ENCODE results near the gene FILIP1L. TPM values are rescaled to one million over a fixed set of nuclear protein-coding genes. Genes with fewer than 3 reads are reported as not detected.

The FILIP1L gene
- polyA plus RNA-seq, 3 donors, result 0.13 to 0.40 (median 0.25) TPM

DNA sequence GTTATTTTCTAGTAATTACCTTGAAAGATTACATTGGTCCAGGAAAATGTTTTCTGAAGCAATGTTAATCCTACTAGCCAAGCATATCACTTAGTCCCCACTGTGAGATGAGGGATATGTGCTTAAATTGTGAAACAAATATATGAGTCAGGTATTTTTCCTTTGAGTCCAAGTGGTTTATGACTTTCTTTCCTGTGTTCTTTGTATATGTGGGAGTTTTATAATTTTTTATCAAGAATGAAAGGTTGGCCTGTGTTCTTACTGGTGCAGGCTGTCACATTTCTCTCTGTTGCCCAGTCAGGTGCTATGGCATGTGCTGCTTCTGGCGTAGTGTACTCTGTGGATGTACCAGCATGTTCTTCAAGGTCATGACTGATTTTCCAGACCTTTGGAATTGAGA lies 149.2 kb downstream of the FILIP1L start:
- WGBS (ENCODE audit: insufficient coverage), result no CpG with 5 or more reads among the region's 1 CpG
- no peak overlapping the region for H3K27ac ChIP-seq (ENCODE audit: low read depth in 1 of 2, low read length in 2 of 2)
- H3K9ac ChIP-seq (ENCODE audit: insufficient read depth, low read length, poor library complexity, severe bottlenecking), result no peak overlapping the region
- Mint-ChIP-seq H3K4me1 (peaks cover 9% of the 10 kb centered on the region), H3K4me3 (no peak overlapping the region), H3K9me3 (no peaks in the 10 kb centered on the region), H3K27me3 (ENCODE audit: low read depth in 3 of 3) (peaks cover 0 to 1% (median 0%) of the 10 kb centered on the region in 3 donors), H3K36me3 (no peaks in the 10 kb centered on the region), H3K27ac (no peak overlapping the region)
- H3K36me3 ChIP-seq (replicated peaks in 1 of 2; ENCODE audit: control insufficient read depth in 1 of 2, insufficient read depth in 2 of 2, low read length in 2 of 2), result no peaks in the 10 kb centered on the region
- intact Hi-C loops (cut with micrococcal nuclease), result no loop called here
- H3K4me2 ChIP-seq (replicated peaks; ENCODE audit: extremely low read depth, low read length, poor library complexity, severe bottlenecking), result no peak overlapping the region
- no peaks in the 10 kb centered on the region for H3K9me3 ChIP-seq (replicated peaks in 1 of 2; ENCODE audit: control insufficient read depth in 1 of 2, insufficient read depth in 1 of 2, low read length in 2 of 2)
- DNase-seq, result no peak
- TF ChIP-seq, protein P1, sequence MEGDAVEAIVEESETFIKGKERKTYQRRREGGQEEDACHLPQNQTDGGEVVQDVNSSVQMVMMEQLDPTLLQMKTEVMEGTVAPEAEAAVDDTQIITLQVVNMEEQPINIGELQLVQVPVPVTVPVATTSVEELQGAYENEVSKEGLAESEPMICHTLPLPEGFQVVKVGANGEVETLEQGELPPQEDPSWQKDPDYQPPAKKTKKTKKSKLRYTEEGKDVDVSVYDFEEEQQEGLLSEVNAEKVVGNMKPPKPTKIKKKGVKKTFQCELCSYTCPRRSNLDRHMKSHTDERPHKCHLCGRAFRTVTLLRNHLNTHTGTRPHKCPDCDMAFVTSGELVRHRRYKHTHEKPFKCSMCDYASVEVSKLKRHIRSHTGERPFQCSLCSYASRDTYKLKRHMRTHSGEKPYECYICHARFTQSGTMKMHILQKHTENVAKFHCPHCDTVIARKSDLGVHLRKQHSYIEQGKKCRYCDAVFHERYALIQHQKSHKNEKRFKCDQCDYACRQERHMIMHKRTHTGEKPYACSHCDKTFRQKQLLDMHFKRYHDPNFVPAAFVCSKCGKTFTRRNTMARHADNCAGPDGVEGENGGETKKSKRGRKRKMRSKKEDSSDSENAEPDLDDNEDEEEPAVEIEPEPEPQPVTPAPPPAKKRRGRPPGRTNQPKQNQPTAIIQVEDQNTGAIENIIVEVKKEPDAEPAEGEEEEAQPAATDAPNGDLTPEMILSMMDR (IDR thresholded peaks at IDR 0.05), result no peak
- H4K20me1 ChIP-seq (ENCODE audit: insufficient read depth, low read length), result no peaks in the 10 kb centered on the region
- no peaks in the 10 kb centered on the region for H3K4me1 ChIP-seq (ENCODE audit: control insufficient read depth in 1 of 2, insufficient read depth in 2 of 2, low read length in 2 of 2)
- H2AFZ ChIP-seq (ENCODE audit: insufficient read depth, low read depth, low read length, poor library complexity, severe bottlenecking), result no peak overlapping the region
- no peaks in the 10 kb centered on the region for H3K27me3 ChIP-seq (ENCODE audit: control insufficient read depth in 2 of 2, insufficient read depth in 2 of 2, low read length in 2 of 2)
- no peaks in the 10 kb centered on the region for H3K79me2 ChIP-seq (ENCODE audit: insufficient read depth, low read length)
- no peak overlapping the region for H3K4me3 ChIP-seq (replicated peaks in 1 of 3; ENCODE audit: low read depth in 2 of 3, low read length in 3 of 3)

GRCh38 chr3:99962703-99963102 lies 151.6 kb downstream of the FILIP1L start:
- Histone ChIP-seq H4K20me1 (ENCODE audit: insufficient read depth, low read length) (no peaks in the 10 kb centered on the region), H3K4me2 (replicated peaks; ENCODE audit: extremely low read depth, low read length, poor library complexity, severe bottlenecking) (no peak overlapping the region), H3K27ac (ENCODE audit: low read depth in 1 of 2, low read length in 2 of 2) (no peak overlapping the region), H3K9me3 (replicated peaks in 1 of 2; ENCODE audit: control insufficient read depth in 1 of 2, insufficient read depth in 1 of 2, low read length in 2 of 2) (no peaks in the 10 kb centered on the region), H3K79me2 (ENCODE audit: insufficient read depth, low read length) (no peaks in the 10 kb centered on the region), H2AFZ (ENCODE audit: insufficient read depth, low read depth, low read length, poor library complexity, severe bottlenecking) (no peak overlapping the region), H3K4me3 (replicated peaks in 1 of 3; ENCODE audit: low read depth in 2 of 3, low read length in 3 of 3) (no peak overlapping the region), H3K9ac (ENCODE audit: insufficient read depth, low read length, poor library complexity, severe bottlenecking) (no peak overlapping the region), H3K36me3 (replicated peaks in 1 of 2; ENCODE audit: control insufficient read depth in 1 of 2, insufficient read depth in 2 of 2, low read length in 2 of 2) (no peaks in the 10 kb centered on the region), H3K4me1 (ENCODE audit: control insufficient read depth in 1 of 2, insufficient read depth in 2 of 2, low read length in 2 of 2) (no peaks in the 10 kb centered on the region), H3K27me3 (ENCODE audit: control insufficient read depth in 2 of 2, insufficient read depth in 2 of 2, low read length in 2 of 2) (no peaks in the 10 kb centered on the region)
- no peak overlapping the region for H3K27ac Mint-ChIP-seq
- no peak overlapping the region for H3K4me3 Mint-ChIP-seq
- TF ChIP-seq, protein P1 (IDR thresholded peaks at IDR 0.05), result no peak
- no peaks in the 10 kb centered on the region for H3K36me3 Mint-ChIP-seq
- DNase-seq, result no peak
- H3K9me3 Mint-ChIP-seq, result no peaks in the 10 kb centered on the region
- no peaks in the 10 kb centered on the region for H3K4me1 Mint-ChIP-seq
- H3K27me3 Mint-ChIP-seq (ENCODE audit: low read depth in 3 of 3), result peaks cover 0 to 1% (median 1%) of the 10 kb centered on the region in 3 donors
- WGBS (ENCODE audit: insufficient coverage), result 100% methylated on average over 1 of the region's 2 CpGs
- intact Hi-C loops (cut with micrococcal nuclease), result no loop called here

Measured in CD14-positive monocyte (primary cell).